ENCODE results near the gene B3GNT2.

B3GNT2 gene

GRCh38 chr2:62202729-62203128 lies 6.8 kb downstream of the B3GNT2 start:
- DNase-seq (ENCODE audit: low read depth in 1 of 2, low spot score in 1 of 2), result no peak

- DNase-seq (ENCODE audit: low read depth in 1 of 2, low spot score in 1 of 2), result no peak
These were observed 7.5 kb downstream of the B3GNT2 start for GRCh38 chr2:62203459-62203858.

GRCh38 chr2:62204998-62205496 lies 9.1 kb downstream of the B3GNT2 start:
- no peak for DNase-seq (ENCODE audit: low read depth in 1 of 2, low spot score in 1 of 2)

GRCh38 chr2:62205554-62205953 lies 9.6 kb downstream of the B3GNT2 start:
- no peak for DNase-seq (ENCODE audit: low read depth in 1 of 2, low spot score in 1 of 2)

- DNase-seq (ENCODE audit: low read depth in 1 of 2, low spot score in 1 of 2), result no peak
These were observed 10.1 kb downstream of the B3GNT2 start for GRCh38 chr2:62206024-62206423.

GRCh38 chr2:62207491-62207890 lies 11.6 kb downstream of the B3GNT2 start:
- DNase-seq (ENCODE audit: low read depth in 1 of 2, low spot score in 1 of 2), result no peak

GRCh38 chr2:62208074-62208757 lies 12.3 kb downstream of the B3GNT2 start:
- no peak for DNase-seq (ENCODE audit: low read depth in 1 of 2, low spot score in 1 of 2)

- DNase-seq (ENCODE audit: low read depth in 1 of 2, low spot score in 1 of 2), result no peak
These were observed 12.8 kb downstream of the B3GNT2 start for GRCh38 chr2:62208758-62209114.

- no peak for DNase-seq (ENCODE audit: low read depth in 1 of 2, low spot score in 1 of 2)
These were observed 13.6 kb downstream of the B3GNT2 start for GRCh38 chr2:62209427-62209991.

- DNase-seq (ENCODE audit: low read depth in 1 of 2, low spot score in 1 of 2), result no peak
These were observed 19.6 kb downstream of the B3GNT2 start for GRCh38 chr2:62215306-62216064.

GRCh38 chr2:62216113-62216512 lies 20.2 kb downstream of the B3GNT2 start:
- DNase-seq (ENCODE audit: low read depth in 1 of 2, low spot score in 1 of 2), result no peak

GRCh38 chr2:62216616-62217015 lies 20.7 kb downstream of the B3GNT2 start:
- no peak for DNase-seq (ENCODE audit: low read depth in 1 of 2, low spot score in 1 of 2)

GRCh38 chr2:62217421-62217820 lies 21.5 kb downstream of the B3GNT2 start:
- no peak for DNase-seq (ENCODE audit: low read depth in 1 of 2, low spot score in 1 of 2)

- no peak for DNase-seq (ENCODE audit: low read depth in 1 of 2, low spot score in 1 of 2)
These were observed 22.1 kb downstream of the B3GNT2 start for GRCh38 chr2:62217970-62218369.

- DNase-seq (ENCODE audit: low read depth in 1 of 2, low spot score in 1 of 2), result no peak
These were observed 23.7 kb downstream of the B3GNT2 start for GRCh38 chr2:62219407-62220159.

- DNase-seq (ENCODE audit: low read depth in 1 of 2, low spot score in 1 of 2), result no peak
These were observed 25.2 kb downstream of the B3GNT2 start for GRCh38 chr2:62221141-62221540.

GRCh38 chr2:62222171-62222570 lies 26.3 kb downstream of the B3GNT2 start:
- DNase-seq (ENCODE audit: low read depth in 1 of 2, low spot score in 1 of 2), result no peak

- DNase-seq (ENCODE audit: low read depth in 1 of 2, low spot score in 1 of 2), result no peak
These were observed 26.8 kb downstream of the B3GNT2 start for GRCh38 chr2:62222674-62223073.

- DNase-seq (ENCODE audit: low read depth in 1 of 2, low spot score in 1 of 2), result no peak
These were observed 29.1 kb downstream of the B3GNT2 start for GRCh38 chr2:62224976-62225375.

GRCh38 chr2:62227386-62228075 lies 31.6 kb downstream of the B3GNT2 start:
- no peak for DNase-seq (ENCODE audit: low read depth in 1 of 2, low spot score in 1 of 2)

GRCh38 chr2:62229082-62229605 lies 33.2 kb downstream of the B3GNT2 start:
- DNase-seq (ENCODE audit: low read depth in 1 of 2, low spot score in 1 of 2), result no peak

Measured in activated CD4-positive, alpha-beta T cell treated with anti-CD3 and anti-CD28 coated beads, Interleukin-2, amount 50 U/mL, for 24 hours (primary cell).